ENCODE results near the gene TTC9. TPM values are rescaled to one million over a fixed set of nuclear protein-coding genes. Genes with fewer than 3 reads are reported as not detected.
A peak's percentile ranks its signal among the peaks of the same experiment; 100 is the strongest.

TTC9 gene
- total RNA-seq, 4 donors from 2014 or later, result 3.9 to 6.9 (median 5.4) TPM

- TF ChIP-seq CTCF (IDR thresholded peaks at IDR 0.05) (no peak), POLR2A (IDR thresholded peaks at IDR 0.05) (no peak), EP300 (IDR thresholded peaks at IDR 0.05) (no peak)
- 78 to 79% methylated on average over 6 of the region's 6 CpGs for WGBS, 2 donors
- Histone ChIP-seq H3K36me3 (no peaks in the 10 kb centered on the region), H3K4me3 (no peak overlapping the region), H3K4me1 (peaks cover 0 to 18% (median 2%) of the 10 kb centered on the region in 4 donors), H3K27me3 (no peaks in the 10 kb centered on the region), H3K9me3 (no peaks in the 10 kb centered on the region), H3K27ac (peak overlapping the region in 1 of 4 donors; percentile 20)
- no peak for DNase-seq (ENCODE audit: low spot score in 2 of 2)
Observed at GRCh38 chr14:70664698-70665447, 23.2 kb downstream of the TTC9 start.

- no peaks in the 10 kb centered on the region for H3K36me3 ChIP-seq
- peaks cover 0 to 16% (median 2%) of the 10 kb centered on the region in 4 donors for H3K4me1 ChIP-seq
- no peak overlapping the region for H3K4me3 ChIP-seq
- no peaks in the 10 kb centered on the region for H3K27me3 ChIP-seq
- no peaks in the 10 kb centered on the region for H3K9me3 ChIP-seq
- peak overlapping the region in 2 of 4 donors; percentile 15 to 20 for H3K27ac ChIP-seq
- DNase-seq (ENCODE audit: low spot score in 2 of 2), result no peak
- 62 to 67% methylated on average over 8 of the region's 8 CpGs for WGBS, 2 donors
- TF ChIP-seq POLR2A (IDR thresholded peaks at IDR 0.05), result no peak
- no peak for TF ChIP-seq CTCF (IDR thresholded peaks at IDR 0.05)
- no peak for TF ChIP-seq EP300 (IDR thresholded peaks at IDR 0.05)
Observed at GRCh38 chr14:70665448-70666360, 24.0 kb downstream of the TTC9 start.

GRCh38 chr14:70666361-70666686 lies 24.6 kb downstream of the TTC9 start:
- Histone ChIP-seq H3K27me3 (no peaks in the 10 kb centered on the region), H3K27ac (peak overlapping the region in 1 of 4 donors; percentile 15), H3K9me3 (no peaks in the 10 kb centered on the region), H3K36me3 (no peaks in the 10 kb centered on the region), H3K4me3 (no peak overlapping the region), H3K4me1 (peaks cover 0 to 10% (median 5%) of the 10 kb centered on the region in 4 donors)
- no peak for DNase-seq (ENCODE audit: low spot score in 2 of 2)
- 38 to 56% methylated on average over 1 of the region's 1 CpG for WGBS, 2 donors
- TF ChIP-seq CTCF (IDR thresholded peaks at IDR 0.05) (no peak), POLR2A (IDR thresholded peaks at IDR 0.05) (no peak), EP300 (IDR thresholded peaks at IDR 0.05) (no peak)

- Histone ChIP-seq H3K4me1 (peaks cover 0 to 4% (median 1%) of the 10 kb centered on the region in 4 donors), H3K36me3 (no peaks in the 10 kb centered on the region), H3K4me3 (peak overlapping the region in 1 of 4 donors; percentile 6), H3K9me3 (no peaks in the 10 kb centered on the region), H3K27ac (peak overlapping the region in 2 of 4 donors; percentile 4 to 43), H3K27me3 (no peaks in the 10 kb centered on the region)
- TF ChIP-seq EP300 (IDR thresholded peaks at IDR 0.05) (peak in 1 of 2 donors; percentile 2), CTCF (IDR thresholded peaks at IDR 0.05) (no peak), POLR2A (IDR thresholded peaks at IDR 0.05) (no peak)
- WGBS, 2 donors, result 55 to 60% methylated on average over 15 of the region's 15 CpGs
- no peak for DNase-seq (ENCODE audit: low spot score in 2 of 2)
Observed at GRCh38 chr14:70670992-70671651, 29.4 kb downstream of the TTC9 start.

Data from tibial nerve (tissue), 4 donors.